Medulla oblongata (tissue), 1 donor: ENCODE measurements around the gene FUT9.
A peak's percentile ranks its signal among the peaks of the same experiment; 100 is the strongest.

Source experiments
- DNase-seq: peaks from one replicate; pipeline ENCODE4 v3.0.0-alpha.2; 2015; ENCODE audit errors: extremely low spot score

Gene FUT9

GRCh38 chr6:96015518-96016333, at the start of gene FUT9:
Gene FUT9, plus strand, starts transcription at chr6:96015974. Its CDS starts 187,182 bp downstream, at chr6:96203156.
- DNase-seq: peak; percentile 86

- DNase-seq: no peak
These were observed 48.2 kb upstream of the FUT9 start for GRCh38 chr6:95967594-95967993.

- DNase-seq: no peak
These were observed 41.8 kb upstream of the FUT9 start for GRCh38 chr6:95973976-95974375.

- no peak for DNase-seq
These were observed 37.5 kb upstream of the FUT9 start for GRCh38 chr6:95978230-95978629.

GRCh38 chr6:95991906-95992305, 23.9 kb upstream of the FUT9 start:
- DNase-seq: no peak

GRCh38 chr6:95994151-95994550, 21.6 kb upstream of the FUT9 start:
- DNase-seq: no peak

- DNase-seq: no peak
These were observed 17.6 kb upstream of the FUT9 start for GRCh38 chr6:95998133-95998532.

- DNase-seq: no peak
These were observed 13.7 kb upstream of the FUT9 start for GRCh38 chr6:96001891-96002575.

GRCh38 chr6:96002576-96002910, 13.2 kb upstream of the FUT9 start:
- no peak for DNase-seq

- no peak for DNase-seq
These were observed 12.9 kb upstream of the FUT9 start for GRCh38 chr6:96002912-96003311.

- no peak for DNase-seq
These were observed 8.1 kb upstream of the FUT9 start for GRCh38 chr6:96007663-96008062.

GRCh38 chr6:96013531-96013930, 2.2 kb upstream of the FUT9 start:
- no peak for DNase-seq

- DNase-seq: peak; percentile 61
These were observed 792 bp upstream of the FUT9 start for GRCh38 chr6:96014846-96015517.

- peak; percentile 53 for DNase-seq
These were observed 728 bp downstream of the FUT9 start for GRCh38 chr6:96016334-96017069.

- DNase-seq: peak; percentile 29
These were observed 1.2 kb downstream of the FUT9 start for GRCh38 chr6:96017070-96017359.

- no peak for DNase-seq
These were observed 6.5 kb downstream of the FUT9 start for GRCh38 chr6:96022225-96022624.

GRCh38 chr6:96032661-96033060, 16.9 kb downstream of the FUT9 start:
- DNase-seq: peak; percentile 20

GRCh38 chr6:96051555-96051954, 35.8 kb downstream of the FUT9 start:
- DNase-seq: no peak

- DNase-seq: peak; percentile 52
These were observed 42.3 kb downstream of the FUT9 start for GRCh38 chr6:96058082-96058481.

- no peak for DNase-seq
These were observed 43.8 kb downstream of the FUT9 start for GRCh38 chr6:96059586-96059985.

- no peak for DNase-seq
These were observed 44.5 kb downstream of the FUT9 start for GRCh38 chr6:96060249-96060648.

- peak; percentile 72 for DNase-seq
These were observed 49.4 kb downstream of the FUT9 start for GRCh38 chr6:96065213-96065612.
